Renal pelvis (tissue), 4 donors: ENCODE results near the gene AOC1. TPM values are rescaled to one million over a fixed set of nuclear protein-coding genes. Genes with fewer than 3 reads are reported as not detected.
"Not testable (repeated sequence)": the region's sequence is repeated elsewhere in the genome, so short reads cannot be mapped to it uniquely, and the experiment has no call there.

Source experiments
- DNase-seq: peaks from one replicate; pipeline ENCODE4 v3.0.0-alpha.2; 2013
- polyA plus RNA-seq, 3 donors: library from polyadenylated mRNA; unstranded; fragments of 120-200 nt; gene quantifications; one replicate each; pipeline ENCODE4 v1.2.1, GENCODE V29; 2013; ENCODE audit not compliant: insufficient read length in 3 of 3

The AOC1 gene
- polyA plus RNA-seq, 3 donors, result 63.0 to 89.9 (median 82.6) TPM

- DNase-seq, result no peak
Measured at GRCh38 chr7:150890853-150891584, 38.7 kb downstream of the AOC1 start.

DNA sequence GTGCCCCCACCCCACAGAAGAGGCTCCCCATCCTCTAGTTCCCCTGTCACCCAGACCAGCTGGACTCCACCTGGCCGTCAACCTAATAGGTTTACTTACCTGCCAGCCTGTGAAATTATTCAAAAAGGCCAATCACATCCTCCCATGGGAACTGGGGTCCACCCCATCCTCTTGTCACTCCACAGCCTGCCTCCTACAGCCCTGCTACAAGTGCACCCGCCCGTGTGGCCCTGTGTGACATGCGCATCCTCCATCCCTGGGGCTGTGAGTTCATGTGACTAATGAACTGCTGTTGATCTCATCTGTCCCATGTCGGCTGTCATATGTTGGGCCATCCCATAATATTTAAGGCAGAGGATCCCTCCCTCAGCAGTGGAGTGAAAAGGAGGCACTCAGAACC lies 39.4 kb downstream of the AOC1 start:
- DNase-seq, result no peak

GRCh38 chr7:150895809-150896208 lies 43.5 kb downstream of the AOC1 start:
- no peak for DNase-seq

DNA sequence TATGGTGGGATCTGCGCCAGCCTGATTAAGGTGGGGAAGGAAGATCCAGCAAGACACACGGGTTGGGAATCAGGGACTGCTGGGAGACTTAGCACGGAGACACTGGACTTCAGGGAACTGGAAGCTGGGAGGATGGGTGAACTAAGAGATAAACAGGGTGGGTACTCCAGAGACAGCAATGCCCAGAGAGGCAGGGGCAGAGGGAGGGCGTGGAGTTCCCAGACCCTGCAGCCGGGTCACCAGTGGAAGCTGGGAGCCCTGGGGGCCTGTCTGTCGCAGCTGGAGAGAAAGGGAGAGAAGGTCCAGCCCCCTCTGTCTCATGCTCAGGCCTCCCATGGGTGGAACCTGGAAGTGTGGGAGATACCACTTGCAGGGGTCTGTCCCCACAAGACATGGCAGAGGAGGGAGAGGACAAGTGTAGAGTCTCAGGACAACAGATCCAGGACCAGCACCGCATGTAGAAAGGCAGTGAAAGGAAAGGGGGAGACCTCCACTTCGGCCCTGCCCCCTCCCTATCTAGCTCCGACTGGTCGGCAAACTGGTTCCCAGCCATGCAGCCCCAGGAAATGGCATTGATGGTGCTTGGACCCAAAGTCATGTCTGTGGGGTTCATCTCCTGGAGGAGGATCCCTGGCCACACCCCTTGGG lies 44.4 kb downstream of the AOC1 start:
- DNase-seq, result no peak

- DNase-seq, result no peak
Measured at GRCh38 chr7:150897502-150898474, 45.5 kb downstream of the AOC1 start.

- peak; percentile 60 for DNase-seq
Measured at GRCh38 chr7:150898475-150899011, 46.2 kb downstream of the AOC1 start.

GRCh38 chr7:150900675-150901074 lies 48.4 kb downstream of the AOC1 start:
- no peak for DNase-seq

- no peak for DNase-seq
Measured at GRCh38 chr7:150901160-150902035, 49.1 kb downstream of the AOC1 start.

GRCh38 chr7:150902078-150903033 lies 50.0 kb downstream of the AOC1 start:
- DNase-seq, result no peak

GRCh38 chr7:150903606-150904005 lies 51.3 kb downstream of the AOC1 start:
- no peak for DNase-seq

GRCh38 chr7:150904011-150904909 lies 51.9 kb downstream of the AOC1 start:
- DNase-seq, result no peak

GRCh38 chr7:150908173-150908572 lies 55.9 kb downstream of the AOC1 start:
- no peak for DNase-seq

- DNase-seq, result no peak
Measured at GRCh38 chr7:150909200-150909995, 57.1 kb downstream of the AOC1 start.

DNA sequence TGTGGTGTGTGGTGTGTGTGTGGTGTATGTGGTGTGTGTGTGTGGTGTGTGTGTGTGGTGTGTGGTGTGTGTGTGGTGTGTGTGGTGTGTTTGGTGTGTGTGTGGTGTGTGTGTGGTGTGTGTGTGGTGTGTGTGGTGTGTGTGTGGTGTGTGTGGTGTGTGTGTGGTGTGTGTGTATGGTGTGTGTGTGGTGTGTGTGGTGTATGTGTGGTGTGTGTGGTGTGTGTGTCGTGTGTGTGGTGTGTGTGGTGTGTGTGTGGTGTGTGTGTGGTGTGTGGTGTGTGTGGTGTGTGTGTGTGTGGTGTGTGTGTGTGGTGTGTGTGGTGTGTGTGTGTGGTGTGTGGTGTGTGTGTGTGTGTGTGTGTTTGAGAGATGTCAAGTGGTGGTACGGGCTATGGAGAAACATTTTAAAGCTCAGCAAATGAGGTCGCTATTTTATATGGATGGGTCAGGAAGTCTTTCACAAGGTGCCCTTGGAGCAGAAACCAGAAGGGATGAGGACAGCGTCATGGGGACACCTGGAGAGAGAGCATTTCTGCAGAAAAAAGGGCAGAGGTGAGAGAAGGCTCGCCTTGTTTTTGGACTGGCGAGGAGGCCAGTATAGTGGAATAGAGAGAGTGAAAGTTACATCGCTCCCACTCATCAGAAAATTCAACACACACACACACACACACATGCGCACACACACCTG lies 58.1 kb downstream of the AOC1 start:
- not testable (repeated sequence) for DNase-seq

- DNase-seq, result no peak
Measured at GRCh38 chr7:150910996-150911422, 58.7 kb downstream of the AOC1 start.
